ENCODE results near the gene KCNJ16.

KCNJ16 gene

DNA sequence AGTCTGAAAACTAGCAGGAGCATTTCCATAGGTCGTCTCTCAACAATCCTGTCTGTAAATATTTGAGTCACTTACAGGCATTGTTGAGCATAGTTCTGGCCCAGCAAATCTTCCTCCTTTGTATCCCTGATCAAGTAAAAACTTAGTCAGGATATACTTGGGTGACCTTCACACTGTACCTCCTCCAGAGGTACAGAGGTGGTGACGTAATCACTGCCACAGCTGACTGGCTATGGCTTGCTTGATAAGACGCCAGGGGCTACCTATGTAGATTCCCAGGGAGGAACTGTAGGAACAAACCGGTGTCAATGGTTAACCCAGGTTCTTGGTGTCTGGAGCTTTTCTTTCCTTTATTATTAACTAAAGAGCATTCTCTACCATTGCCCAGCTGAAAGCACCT lies at the start of gene KCNJ16:
Gene KCNJ16 (plus strand): TSS at position 270 of the 400 bp plus-strand sequence. CDS start 56,863 bp downstream, outside the sequence.
- no peak for DNase-seq (ENCODE audit: low read depth, low spot score)
- no peak for TF ChIP-seq CTCF (IDR thresholded peaks at IDR 0.05; ENCODE audit: insufficient read depth, low read length, missing control alignments)
- ChIA-PET POLR2A (no interaction called here), CTCF (no interaction called here)
- no peak within 1 kb of the TSS for H3K4me3 ChIP-seq (ENCODE audit: low read depth, low read length)

DNA sequence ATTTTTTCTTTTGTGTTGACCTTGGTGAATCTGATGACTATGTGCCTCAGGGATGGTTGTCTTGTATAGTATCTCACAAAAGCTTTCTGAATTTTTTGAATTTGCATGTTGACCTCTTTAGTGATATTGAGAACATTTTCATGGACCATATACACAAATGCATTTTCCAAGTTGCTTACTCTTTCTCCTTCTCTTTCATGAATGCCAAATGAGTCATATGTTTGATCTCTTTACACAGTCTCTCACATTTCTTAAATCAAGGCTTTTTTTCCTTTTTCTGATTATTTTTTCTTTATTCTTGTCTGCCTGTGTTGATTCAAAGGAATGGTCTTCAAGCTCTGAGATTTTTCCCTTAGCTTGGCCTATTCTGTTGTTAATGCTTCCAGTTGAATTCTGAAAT lies 46.6 kb upstream of the KCNJ16 start:
- TF ChIP-seq CTCF (IDR thresholded peaks at IDR 0.05; ENCODE audit: insufficient read depth, low read length, missing control alignments), result no peak
- no peak for DNase-seq (ENCODE audit: low read depth, low spot score)
- no peak overlapping the region for H3K4me3 ChIP-seq (ENCODE audit: low read depth, low read length)
- POLR2A ChIA-PET, result no interaction called here
- CTCF ChIA-PET, result no interaction called here

GRCh38 chr17:70028978-70029767 lies 45.9 kb upstream of the KCNJ16 start:
- CTCF ChIA-PET, result no interaction called here

GRCh38 chr17:70030371-70030770 lies 44.7 kb upstream of the KCNJ16 start:
- no peak for TF ChIP-seq CTCF (IDR thresholded peaks at IDR 0.05; ENCODE audit: insufficient read depth, low read length, missing control alignments)
- ChIA-PET CTCF (no interaction called here), POLR2A (no interaction called here)
- DNase-seq (ENCODE audit: low read depth, low spot score), result no peak
- H3K4me3 ChIP-seq (ENCODE audit: low read depth, low read length), result no peak overlapping the region

More at GRCh38 chr17:70028978-70029767, 45.9 kb upstream of the KCNJ16 start:
- DNase-seq (ENCODE audit: low read depth, low spot score), result no peak
- POLR2A ChIA-PET, result no interaction called here
- H3K4me3 ChIP-seq (ENCODE audit: low read depth, low read length), result no peak overlapping the region
- no peak for TF ChIP-seq CTCF (IDR thresholded peaks at IDR 0.05; ENCODE audit: insufficient read depth, low read length, missing control alignments)

GRCh38 chr17:70031341-70031740 lies 43.7 kb upstream of the KCNJ16 start:
- DNase-seq (ENCODE audit: low read depth, low spot score), result no peak
- ChIA-PET CTCF (no interaction called here), POLR2A (no interaction called here)
- no peak overlapping the region for H3K4me3 ChIP-seq (ENCODE audit: low read depth, low read length)
- TF ChIP-seq CTCF (IDR thresholded peaks at IDR 0.05; ENCODE audit: insufficient read depth, low read length, missing control alignments), result no peak

DNA sequence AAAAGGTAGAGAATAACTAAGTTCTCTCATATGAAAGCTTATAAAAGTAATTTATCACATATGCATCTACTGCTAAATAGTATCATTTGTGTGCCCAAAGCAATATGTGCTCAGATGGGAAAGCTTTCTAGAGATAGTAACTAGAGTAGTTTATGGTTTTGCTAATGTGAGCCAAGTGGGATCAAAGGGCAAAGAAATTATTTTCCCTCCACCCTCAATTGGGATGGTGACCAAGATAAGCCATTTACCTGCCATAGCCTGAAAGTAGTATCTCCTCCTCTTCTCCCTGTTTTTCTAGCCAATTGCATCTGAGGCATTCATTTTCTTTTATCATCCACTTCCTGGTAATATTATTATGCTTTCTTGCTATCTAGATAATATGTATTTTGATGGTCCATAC lies 41.9 kb upstream of the KCNJ16 start:
- TF ChIP-seq CTCF (IDR thresholded peaks at IDR 0.05; ENCODE audit: insufficient read depth, low read length, missing control alignments), result no peak
- ChIA-PET POLR2A (no interaction called here), CTCF (no interaction called here)
- no peak for DNase-seq (ENCODE audit: low read depth, low spot score)
- H3K4me3 ChIP-seq (ENCODE audit: low read depth, low read length), result no peak overlapping the region

Data from AG04449 (cell line).